ENCODE results near the gene KIF1B. TPM values are rescaled to one million over a fixed set of nuclear protein-coding genes. Genes with fewer than 3 reads are reported as not detected.
"Not testable (repeated sequence)": the region's sequence is repeated elsewhere in the genome, so short reads cannot be mapped to it uniquely, and the experiment has no call there.

KIF1B gene
- polyA plus RNA-seq, 3 donors from 2014 or later, result 1.2 to 2.4 (median 1.8) TPM

- H3K36me3 Mint-ChIP-seq, result peaks cover under 1 to 28% (median 8%) of the 10 kb centered on the region in 3 donors
- H3K9me3 Mint-ChIP-seq, result no peaks in the 10 kb centered on the region
- peaks cover 1 to 2% (median 2%) of the 10 kb centered on the region in 3 donors for H3K27me3 Mint-ChIP-seq (ENCODE audit: low read depth in 3 of 3)
- no peak overlapping the region for H3K4me3 Mint-ChIP-seq
- H3K27ac Mint-ChIP-seq, result no peak overlapping the region
- no peaks in the 10 kb centered on the region for H3K4me1 Mint-ChIP-seq
- no peak for DNase-seq
Observed at GRCh38 chr1:10181154-10181553, 29.2 kb upstream of the KIF1B start.

DNA sequence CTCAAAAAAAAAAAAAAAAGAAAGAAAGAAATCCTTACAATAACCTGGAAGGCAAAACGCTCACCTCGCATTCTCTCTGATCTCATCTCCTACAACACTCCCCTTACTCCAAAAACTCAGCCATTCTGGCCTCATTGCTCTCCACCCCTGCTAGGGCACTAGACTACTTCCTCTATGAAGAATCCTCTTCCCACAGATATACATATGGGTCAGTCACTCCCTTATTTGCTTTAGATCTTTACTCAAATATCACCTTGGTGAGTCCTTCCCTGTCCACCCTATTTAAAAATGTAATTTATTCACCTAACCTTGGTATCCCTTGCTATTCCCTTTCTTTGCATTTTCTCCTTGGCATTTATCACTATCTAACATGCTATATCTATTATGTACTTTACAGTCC, 24.6 kb upstream of the KIF1B start:
- Mint-ChIP-seq H3K27me3 (ENCODE audit: low read depth in 3 of 3) (peaks cover 0 to 3% (median 2%) of the 10 kb centered on the region in 3 donors), H3K4me3 (no peak overlapping the region), H3K9me3 (peaks cover 0 to 3% (median 0%) of the 10 kb centered on the region in 6 donors), H3K36me3 (peaks cover 0 to 13% (median 0%) of the 10 kb centered on the region in 3 donors), H3K27ac (no peak overlapping the region), H3K4me1 (no peaks in the 10 kb centered on the region)
- no peak for DNase-seq

DNA sequence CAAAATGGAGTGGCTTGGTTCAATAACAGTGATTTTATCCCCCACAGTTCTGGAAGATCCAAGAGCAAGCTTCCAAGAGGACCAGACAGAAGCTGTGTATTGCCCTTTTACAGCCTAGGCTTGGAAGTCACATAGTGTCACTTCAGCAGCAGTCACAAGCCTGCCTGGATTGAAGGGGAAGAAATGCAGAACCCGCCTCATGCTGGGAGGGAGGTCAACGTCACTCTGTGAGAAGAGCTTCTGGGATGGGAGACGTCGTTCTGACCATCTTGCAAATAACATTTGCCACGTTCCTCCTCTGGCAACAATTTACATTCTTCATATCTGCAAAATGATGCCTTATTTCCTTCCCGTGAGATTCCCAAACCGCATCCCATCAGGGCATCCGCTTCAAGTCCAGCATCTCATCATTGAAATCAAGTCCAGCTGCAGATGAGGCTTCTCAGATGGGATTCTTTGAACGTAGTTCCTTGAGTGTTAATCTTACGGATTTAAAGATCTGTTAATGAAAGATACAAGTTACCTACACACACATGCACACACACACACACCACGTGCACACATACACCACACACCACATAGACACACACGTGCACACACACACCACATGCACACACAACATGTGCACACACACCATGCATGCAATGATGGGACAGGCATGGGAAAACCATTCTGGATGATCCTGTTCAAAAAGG, 23.9 kb upstream of the KIF1B start:
- no peaks in the 10 kb centered on the region for H3K4me1 Mint-ChIP-seq
- peaks cover 0 to 10% (median 0%) of the 10 kb centered on the region in 3 donors for H3K36me3 Mint-ChIP-seq
- H3K27me3 Mint-ChIP-seq (ENCODE audit: low read depth in 3 of 3), result peaks cover 0 to 6% (median 2%) of the 10 kb centered on the region in 3 donors
- H3K9me3 Mint-ChIP-seq, result peaks cover 0 to 3% (median 0%) of the 10 kb centered on the region in 6 donors
- no peak overlapping the region for H3K4me3 Mint-ChIP-seq
- no peak for DNase-seq
- no peak overlapping the region for H3K27ac Mint-ChIP-seq

DNA sequence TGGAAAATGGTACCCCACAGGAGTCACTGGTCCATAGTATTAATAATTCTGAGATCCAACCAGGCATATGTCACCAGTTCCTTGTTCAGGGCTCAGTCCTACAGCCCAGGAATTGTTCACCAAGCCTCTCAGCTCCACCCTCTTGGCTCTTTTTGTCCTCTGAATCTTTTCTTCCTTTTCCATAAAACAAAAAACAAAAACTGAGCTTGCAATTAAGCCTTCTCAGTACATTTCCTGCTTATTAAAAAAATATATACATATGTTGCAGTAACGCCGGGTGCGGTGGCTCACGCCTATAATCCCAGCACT, 23.4 kb upstream of the KIF1B start:
- Mint-ChIP-seq H3K4me1 (no peaks in the 10 kb centered on the region), H3K9me3 (peaks cover 0 to 3% (median 0%) of the 10 kb centered on the region in 6 donors), H3K27me3 (ENCODE audit: low read depth in 3 of 3) (peaks cover 0 to 6% (median 2%) of the 10 kb centered on the region in 3 donors), H3K4me3 (no peak overlapping the region), H3K27ac (no peak overlapping the region), H3K36me3 (peaks cover 0 to 10% (median 0%) of the 10 kb centered on the region in 3 donors)
- no peak for DNase-seq

DNA sequence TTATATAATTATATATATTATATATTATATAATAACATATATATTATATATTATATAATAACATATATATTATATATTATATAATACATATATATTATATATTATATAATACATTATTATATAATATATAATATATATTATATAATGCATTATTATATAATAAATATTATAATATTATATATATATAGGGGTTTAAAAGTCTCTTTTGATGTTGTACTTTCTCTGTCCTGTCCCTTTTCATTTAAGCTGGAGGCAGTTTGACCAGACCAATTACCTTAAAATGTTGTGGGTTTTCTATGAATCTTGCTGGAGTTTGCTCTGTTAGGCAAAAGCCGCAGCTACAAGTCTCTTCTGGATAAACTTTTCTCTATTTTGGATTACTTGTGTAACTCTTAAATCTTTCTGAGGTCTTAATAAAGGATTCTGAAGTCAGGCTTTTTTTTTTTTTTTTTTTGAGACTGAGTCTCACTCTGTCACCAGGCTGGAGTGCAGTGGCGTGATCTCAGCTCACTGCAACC, 22.2 kb upstream of the KIF1B start:
- H3K4me3 Mint-ChIP-seq, result no peak overlapping the region
- peaks cover 0 to 6% (median 2%) of the 10 kb centered on the region in 3 donors for H3K27me3 Mint-ChIP-seq (ENCODE audit: low read depth in 3 of 3)
- peaks cover 0 to 4% (median 0%) of the 10 kb centered on the region in 3 donors for H3K36me3 Mint-ChIP-seq
- peak overlapping the region in 1 of 6 donors; percentile 76 for H3K27ac Mint-ChIP-seq
- H3K9me3 Mint-ChIP-seq, result peaks cover 0 to 3% (median 0%) of the 10 kb centered on the region in 6 donors
- H3K4me1 Mint-ChIP-seq, result no peaks in the 10 kb centered on the region
- no peak for DNase-seq

GRCh38 chr1:10189659-10190058, 20.7 kb upstream of the KIF1B start:
- peak in 1 of 3 donors; percentile 26 for DNase-seq
- Mint-ChIP-seq H3K4me3 (no peak overlapping the region), H3K9me3 (peaks cover 0 to 3% (median 0%) of the 10 kb centered on the region in 6 donors), H3K4me1 (no peaks in the 10 kb centered on the region), H3K36me3 (peaks cover 0 to 4% (median 0%) of the 10 kb centered on the region in 3 donors), H3K27me3 (ENCODE audit: low read depth in 3 of 3) (peaks cover 0 to 5% (median 4%) of the 10 kb centered on the region in 3 donors), H3K27ac (no peak overlapping the region)

DNA sequence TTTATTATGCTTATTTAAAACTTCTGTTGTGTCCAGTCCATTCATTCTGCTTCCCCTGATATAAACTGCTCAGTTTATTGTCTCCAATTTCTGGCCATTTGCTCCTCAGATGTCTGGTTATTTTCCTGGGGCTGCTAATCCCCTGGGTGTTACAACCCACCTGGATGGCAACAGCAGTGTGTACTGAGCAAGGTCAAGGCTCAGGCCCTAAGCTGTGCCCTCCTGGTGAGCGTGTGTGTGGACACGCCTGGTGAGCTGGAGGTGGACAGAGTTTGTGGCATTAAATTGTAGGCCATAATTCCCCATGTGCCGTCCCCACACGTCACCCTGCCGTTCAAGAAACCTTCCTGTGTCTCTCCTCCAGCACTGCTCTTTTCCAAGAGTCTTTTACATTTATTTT, 18.1 kb upstream of the KIF1B start:
- H3K4me1 Mint-ChIP-seq, result no peaks in the 10 kb centered on the region

DNA sequence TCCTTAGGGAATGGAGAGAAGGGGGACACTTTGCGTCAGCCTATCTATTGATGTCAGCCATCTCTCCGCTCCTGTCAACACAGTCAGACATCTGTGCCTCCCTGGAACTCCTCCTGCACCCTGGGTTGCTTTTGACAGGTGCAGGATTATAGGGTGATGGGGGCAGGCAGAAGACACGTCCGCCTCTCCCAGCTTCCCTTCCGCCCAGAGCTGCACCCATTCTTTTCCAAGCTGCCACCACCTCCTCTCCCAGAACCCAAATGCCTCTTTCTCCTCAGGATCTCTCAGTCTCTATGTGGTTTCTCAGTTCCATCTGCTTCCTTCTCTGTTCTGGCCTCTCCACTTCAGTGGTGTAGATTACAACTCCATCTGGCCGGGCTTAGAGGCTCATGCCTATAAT, 17.1 kb upstream of the KIF1B start:
- no peaks in the 10 kb centered on the region for H3K4me1 Mint-ChIP-seq
- H3K9me3 Mint-ChIP-seq, result peaks cover 0 to 1% (median 0%) of the 10 kb centered on the region in 6 donors
- peaks cover 0 to 4% (median 0%) of the 10 kb centered on the region in 3 donors for H3K36me3 Mint-ChIP-seq
- H3K4me3 Mint-ChIP-seq, result no peak overlapping the region
- no peak overlapping the region for H3K27ac Mint-ChIP-seq
- peaks cover 0 to 12% (median 4%) of the 10 kb centered on the region in 3 donors for H3K27me3 Mint-ChIP-seq (ENCODE audit: low read depth in 3 of 3)
- DNase-seq, result no peak

More for the DNA sequence above, 18.1 kb upstream of the KIF1B start:
- Mint-ChIP-seq H3K27me3 (ENCODE audit: low read depth in 3 of 3) (peaks cover 0 to 6% (median 4%) of the 10 kb centered on the region in 3 donors), H3K4me3 (no peak overlapping the region), H3K9me3 (peaks cover 0 to 3% (median 0%) of the 10 kb centered on the region in 6 donors), H3K36me3 (peaks cover 0 to 4% (median 0%) of the 10 kb centered on the region in 3 donors), H3K27ac (no peak overlapping the region)
- no peak for DNase-seq

- no peaks in the 10 kb centered on the region for H3K4me1 Mint-ChIP-seq
- no peak overlapping the region for H3K27ac Mint-ChIP-seq
Observed at GRCh38 chr1:10195570-10195969, 14.8 kb upstream of the KIF1B start.

GRCh38 chr1:10196976-10197375, 13.4 kb upstream of the KIF1B start:
- H3K9me3 Mint-ChIP-seq, result no peaks in the 10 kb centered on the region
- H3K36me3 Mint-ChIP-seq, result no peaks in the 10 kb centered on the region
- DNase-seq, result no peak
- H3K27ac Mint-ChIP-seq, result no peak overlapping the region
- no peaks in the 10 kb centered on the region for H3K4me1 Mint-ChIP-seq
- no peak overlapping the region for H3K4me3 Mint-ChIP-seq
- H3K27me3 Mint-ChIP-seq (ENCODE audit: low read depth in 3 of 3), result peaks cover 0 to 12% (median 1%) of the 10 kb centered on the region in 3 donors

More at GRCh38 chr1:10195570-10195969, 14.8 kb upstream of the KIF1B start:
- Mint-ChIP-seq H3K9me3 (no peaks in the 10 kb centered on the region), H3K36me3 (no peaks in the 10 kb centered on the region), H3K4me3 (no peak overlapping the region), H3K27me3 (ENCODE audit: low read depth in 3 of 3) (peaks cover 1 to 12% (median 3%) of the 10 kb centered on the region in 3 donors)
- DNase-seq, result no peak

GRCh38 chr1:10200620-10201019, 9.8 kb upstream of the KIF1B start:
- Mint-ChIP-seq H3K4me3 (no peak overlapping the region), H3K27ac (no peak overlapping the region), H3K4me1 (no peaks in the 10 kb centered on the region), H3K36me3 (no peaks in the 10 kb centered on the region), H3K27me3 (ENCODE audit: low read depth in 3 of 3) (peaks cover 0 to 9% (median 1%) of the 10 kb centered on the region in 3 donors), H3K9me3 (no peaks in the 10 kb centered on the region)
- DNase-seq, result no peak

DNA sequence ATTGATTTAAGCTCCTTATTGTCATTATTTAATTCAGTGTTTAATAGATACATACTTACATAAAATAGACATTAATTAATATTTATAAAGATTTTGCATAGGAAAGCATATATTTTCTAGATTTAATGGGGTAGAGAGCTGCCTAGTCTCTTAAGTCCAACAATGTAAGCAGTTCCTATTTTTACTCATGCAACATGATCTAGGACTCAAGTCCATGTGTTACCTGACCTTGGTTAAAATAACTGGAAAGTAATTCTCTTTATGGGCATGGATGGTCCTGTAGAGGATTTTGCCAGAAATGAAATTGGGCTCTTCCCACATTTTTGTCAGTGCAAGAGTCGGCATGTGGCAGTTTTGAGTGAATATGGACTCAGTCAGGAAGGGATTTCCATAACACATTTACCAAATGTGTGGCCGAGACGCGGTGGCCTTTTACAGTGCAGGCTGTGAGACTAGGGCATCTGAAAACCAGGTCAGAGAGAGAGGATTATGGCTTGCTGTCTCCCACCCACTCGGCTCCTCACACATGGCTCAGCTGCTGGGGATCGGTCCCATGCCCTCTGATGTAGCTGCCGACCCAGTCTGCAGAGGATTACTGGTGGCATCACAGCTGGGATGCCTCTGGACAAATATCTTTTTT, 6.2 kb upstream of the KIF1B start:
- H3K4me3 Mint-ChIP-seq, result no peak overlapping the region
- H3K36me3 Mint-ChIP-seq, result no peaks in the 10 kb centered on the region
- no peaks in the 10 kb centered on the region for H3K9me3 Mint-ChIP-seq
- peaks cover 0 to 1% of the 10 kb centered on the region in 2 donors for H3K4me1 Mint-ChIP-seq
- H3K27me3 Mint-ChIP-seq (ENCODE audit: low read depth in 3 of 3), result peaks cover 2 to 4% (median 3%) of the 10 kb centered on the region in 3 donors
- no peak for DNase-seq
- H3K27ac Mint-ChIP-seq, result no peak overlapping the region

DNA sequence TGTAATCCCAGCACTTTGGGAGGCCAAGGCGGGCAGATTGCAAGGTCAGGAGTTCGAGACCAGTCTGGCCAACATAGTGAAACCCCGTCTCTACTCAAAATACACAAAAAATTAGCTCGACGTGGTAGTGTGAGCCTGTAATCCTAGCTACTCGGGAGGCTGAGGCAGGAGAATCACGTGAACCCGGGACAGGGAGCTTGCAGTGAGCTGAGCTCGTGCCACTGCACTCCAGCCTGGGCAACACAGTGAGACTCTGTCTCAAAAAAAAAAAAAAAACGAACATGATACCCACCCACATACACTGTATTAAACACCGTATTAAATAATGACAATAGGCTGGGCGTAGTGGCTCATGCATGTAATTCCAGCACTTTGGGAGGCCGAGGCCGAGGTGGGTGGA, 5.2 kb upstream of the KIF1B start:
- not testable (repeated sequence) for H3K4me3 Mint-ChIP-seq; H3K9me3 Mint-ChIP-seq; DNase-seq; H3K27ac Mint-ChIP-seq; H3K36me3 Mint-ChIP-seq; H3K27me3 Mint-ChIP-seq (ENCODE audit: low read depth in 3 of 3)
- H3K4me1 Mint-ChIP-seq, result peaks cover 6 to 11% of the 10 kb centered on the region in 2 donors

GRCh38 chr1:10207810-10208209, 2.6 kb upstream of the KIF1B start:
- Mint-ChIP-seq H3K9me3 (no peaks in the 10 kb centered on the region), H3K27ac (no peak overlapping the region), H3K36me3 (no peaks in the 10 kb centered on the region), H3K4me1 (peaks cover 17 to 24% of the 10 kb centered on the region in 2 donors), H3K27me3 (ENCODE audit: low read depth in 3 of 3) (peaks cover 8 to 12% (median 9%) of the 10 kb centered on the region in 3 donors), H3K4me3 (no peak overlapping the region)
- DNase-seq, result no peak

All from immature natural killer cell (primary cell).